ENCODE data around the gene RNF133.

GRCh38 chr7:122699017-122699416 lies at the start of gene RNF133:
- TF ChIP-seq CTCF (conservative IDR thresholded peaks at IDR 0.05) (no peak), EZH2 (IDR thresholded peaks at IDR 0.05; ENCODE audit: low read depth) (no peak)

All from PC-9 (cell line).